Measurements from ENCODE around the gene RUNX1. TPM values are rescaled to one million over a fixed set of nuclear protein-coding genes. Genes with fewer than 3 reads are reported as not detected.

Gene RUNX1
- polyA plus RNA-seq, 1 of the 3 experiments (the other 2 are of a cell fraction) = 17.1 TPM

GRCh38 chr21:34942911-34943310 lies 106.2 kb downstream of the RUNX1 start:
- Histone ChIP-seq H3F3A (replicated peaks; ENCODE audit: insufficient read depth) (peaks cover 7% of the 10 kb centered on the region), H3K4me1 (ENCODE audit: control insufficient read depth in 1 of 2, insufficient read depth in 2 of 2, low read depth in 1 of 2, low read length in 1 of 2) (peaks cover 0 to 14% of the 10 kb centered on the region in 2 experiments; a peak in 2 of 4 replicates), H3K36me3 (replicated peaks in 1 of 2; ENCODE audit: control insufficient read depth in 1 of 2, insufficient read depth in 2 of 2, low read length in 1 of 2) (no peaks in the 10 kb centered on the region), H3K27ac (ENCODE audit: low read depth in 2 of 2, low read length in 1 of 2) (no peak overlapping the region), H3K4me2 (no peak overlapping the region), H3K27me3 (ENCODE audit: insufficient read depth) (no peaks in the 10 kb centered on the region), H2AFZ (ENCODE audit: low read depth) (no peak overlapping the region), H4K20me1 (ENCODE audit: insufficient read depth) (no peaks in the 10 kb centered on the region), H3K9ac (no peak overlapping the region), H3K9me3 (no peaks in the 10 kb centered on the region), H3K4me3 (ENCODE audit: low read depth in 2 of 2, low read length in 1 of 2) (no peak overlapping the region), H3K79me2 (ENCODE audit: insufficient read depth) (no peaks in the 10 kb centered on the region), H3K9me2 (no peaks in the 10 kb centered on the region)
- TF ChIP-seq EZH2phosphoT487 (IDR thresholded peaks at IDR 0.05; ENCODE audit: borderline replicate concordance, low read depth) (no peak), MAX (IDR thresholded peaks at IDR 0.05; ENCODE audit: low read depth) (no peak), YY1 (IDR thresholded peaks at IDR 0.05; ENCODE audit: low read depth) (no peak), NFIC (IDR thresholded peaks at IDR 0.05; ENCODE audit: borderline replicate concordance) (no peak), CHD2 (IDR thresholded peaks at IDR 0.05; ENCODE audit: low read length, partially characterized antibody) (no peak)
- no peak for DNase-seq
- ChIA-PET POLR2A (no interaction called here), CTCF (interaction anchor here (0.6 to 2.0 kb wide), 3 partner anchors 10 to 198 kb away, joined by 3 to 6 read pairs (median 3); no protein-coding TSS in a partner anchor)
- WGBS (ENCODE audit: low lambda C conversion rate) = 85% methylated on average over 7 of the region's 7 CpGs

DNA sequence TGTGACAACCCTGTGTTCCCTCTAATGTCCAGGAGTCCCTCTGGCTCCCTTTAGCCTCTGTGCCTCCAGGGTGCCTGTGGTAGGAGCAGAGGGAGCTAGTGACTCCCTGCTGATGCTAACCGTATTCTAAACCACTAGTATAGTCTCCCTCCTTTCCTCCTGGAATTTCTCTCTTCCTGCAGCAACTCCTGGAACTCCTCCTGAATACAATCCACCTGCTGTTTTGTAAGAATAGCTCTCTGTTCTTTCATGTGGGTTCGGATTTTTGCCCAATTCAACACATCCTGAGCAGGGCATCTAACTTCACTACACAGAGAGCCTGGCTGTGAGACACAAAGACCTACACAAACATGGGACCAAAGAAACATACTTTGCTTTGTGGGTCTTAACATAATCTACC lies 107.9 kb downstream of the RUNX1 start:
- H3K27me3 ChIP-seq (ENCODE audit: insufficient read depth) = no peaks in the 10 kb centered on the region
- POLR2A ChIA-PET = no interaction called here
- WGBS (ENCODE audit: low lambda C conversion rate) = 69% methylated on average over 2 of the region's 2 CpGs
- no peaks in the 10 kb centered on the region for H3K79me2 ChIP-seq (ENCODE audit: insufficient read depth)
- no peak for DNase-seq
- no peaks in the 10 kb centered on the region for H3K36me3 ChIP-seq (replicated peaks in 1 of 2; ENCODE audit: control insufficient read depth in 1 of 2, insufficient read depth in 2 of 2, low read length in 1 of 2)
- H3K4me2 ChIP-seq = no peak overlapping the region
- no peak overlapping the region for H3K4me3 ChIP-seq (ENCODE audit: low read depth in 2 of 2, low read length in 1 of 2)
- peaks cover 11% of the 10 kb centered on the region for H3F3A ChIP-seq (replicated peaks; ENCODE audit: insufficient read depth)
- TF ChIP-seq SMC3 (IDR thresholded peaks at IDR 0.05; ENCODE audit: low read depth, low read length) (no peak), FOXJ3 (CRISPR knock-in tag; IDR thresholded peaks at IDR 0.05) (no peak), FOXM1 (IDR thresholded peaks at IDR 0.05; ENCODE audit: low read depth) (no peak), RFX5 (IDR thresholded peaks at IDR 0.05; ENCODE audit: low read length) (no peak)
- peaks cover 3 to 20% of the 10 kb centered on the region in 2 experiments; a peak in 3 of 4 replicates for H3K4me1 ChIP-seq (ENCODE audit: control insufficient read depth in 1 of 2, insufficient read depth in 2 of 2, low read depth in 1 of 2, low read length in 1 of 2)
- H3K27ac ChIP-seq (ENCODE audit: low read depth in 2 of 2, low read length in 1 of 2) = no peak overlapping the region
- H3K9ac ChIP-seq = no peak overlapping the region
- CTCF ChIA-PET = interaction anchor here (1.2 to 2.0 kb wide), 2 partner anchors 12 to 13 kb away, joined by 3 to 6 read pairs; no protein-coding TSS in a partner anchor
- no peak overlapping the region for H2AFZ ChIP-seq (ENCODE audit: low read depth)
- H3K9me3 ChIP-seq = no peaks in the 10 kb centered on the region
- no peaks in the 10 kb centered on the region for H4K20me1 ChIP-seq (ENCODE audit: insufficient read depth)
- H3K9me2 ChIP-seq = no peaks in the 10 kb centered on the region

- Histone ChIP-seq H3K79me2 (ENCODE audit: insufficient read depth) (no peaks in the 10 kb centered on the region), H3F3A (replicated peaks; ENCODE audit: insufficient read depth) (peaks cover 15% of the 10 kb centered on the region), H3K36me3 (replicated peaks in 1 of 2; ENCODE audit: control insufficient read depth in 1 of 2, insufficient read depth in 2 of 2, low read length in 1 of 2) (no peaks in the 10 kb centered on the region), H2AFZ (ENCODE audit: low read depth) (no peak overlapping the region), H3K4me1 (ENCODE audit: control insufficient read depth in 1 of 2, insufficient read depth in 2 of 2, low read depth in 1 of 2, low read length in 1 of 2) (peaks cover 3 to 20% of the 10 kb centered on the region in 2 experiments; a peak in 3 of 4 replicates), H3K9ac (no peak overlapping the region), H3K9me2 (no peaks in the 10 kb centered on the region), H3K27ac (ENCODE audit: low read depth in 2 of 2, low read length in 1 of 2) (peak overlapping the region in 1 of 2 experiments; percentile 63; a peak in 1 of 4 replicates), H3K4me2 (no peak overlapping the region), H3K4me3 (ENCODE audit: low read depth in 2 of 2, low read length in 1 of 2) (no peak overlapping the region), H3K9me3 (no peaks in the 10 kb centered on the region), H3K27me3 (ENCODE audit: insufficient read depth) (no peaks in the 10 kb centered on the region), H4K20me1 (ENCODE audit: insufficient read depth) (no peaks in the 10 kb centered on the region)
- TF ChIP-seq GABPA (IDR thresholded peaks at IDR 0.05; ENCODE audit: low read depth) (no peak), JUND (IDR thresholded peaks at IDR 0.05) (no peak), RAD21 (IDR thresholded peaks at IDR 0.05; ENCODE audit: low read length) (no peak), TCF12 (IDR thresholded peaks at IDR 0.05) (no peak), TAF1 (IDR thresholded peaks at IDR 0.05; ENCODE audit: borderline replicate concordance, low read depth, low read length) (no peak), SIN3A (IDR thresholded peaks at IDR 0.05; ENCODE audit: borderline replicate concordance, low read depth, low read length) (no peak), NRF1 (IDR thresholded peaks at IDR 0.05; ENCODE audit: low read depth, low read length) (no peak), YY1 (IDR thresholded peaks at IDR 0.05; ENCODE audit: low read depth) (no peak), USF2 (IDR thresholded peaks at IDR 0.05; ENCODE audit: borderline replicate concordance, low read depth, low read length) (no peak), FOXJ3 (CRISPR knock-in tag; IDR thresholded peaks at IDR 0.05) (no peak), TEAD4 (IDR thresholded peaks at IDR 0.05; ENCODE audit: borderline replicate concordance, insufficient read depth) (no peak)
- TF ChIP-seq, protein P1, sequence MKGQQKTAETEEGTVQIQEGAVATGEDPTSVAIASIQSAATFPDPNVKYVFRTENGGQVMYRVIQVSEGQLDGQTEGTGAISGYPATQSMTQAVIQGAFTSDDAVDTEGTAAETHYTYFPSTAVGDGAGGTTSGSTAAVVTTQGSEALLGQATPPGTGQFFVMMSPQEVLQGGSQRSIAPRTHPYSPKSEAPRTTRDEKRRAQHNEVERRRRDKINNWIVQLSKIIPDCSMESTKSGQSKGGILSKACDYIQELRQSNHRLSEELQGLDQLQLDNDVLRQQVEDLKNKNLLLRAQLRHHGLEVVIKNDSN (IDR thresholded peaks at IDR 0.05; ENCODE audit: borderline replicate concordance, low read depth) = no peak
- TF ChIP-seq, protein P2, sequence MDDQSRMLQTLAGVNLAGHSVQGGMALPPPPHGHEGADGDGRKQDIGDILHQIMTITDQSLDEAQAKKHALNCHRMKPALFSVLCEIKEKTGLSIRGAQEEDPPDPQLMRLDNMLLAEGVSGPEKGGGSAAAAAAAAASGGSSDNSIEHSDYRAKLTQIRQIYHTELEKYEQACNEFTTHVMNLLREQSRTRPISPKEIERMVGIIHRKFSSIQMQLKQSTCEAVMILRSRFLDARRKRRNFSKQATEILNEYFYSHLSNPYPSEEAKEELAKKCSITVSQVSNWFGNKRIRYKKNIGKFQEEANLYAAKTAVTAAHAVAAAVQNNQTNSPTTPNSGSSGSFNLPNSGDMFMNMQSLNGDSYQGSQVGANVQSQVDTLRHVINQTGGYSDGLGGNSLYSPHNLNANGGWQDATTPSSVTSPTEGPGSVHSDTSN (IDR thresholded peaks at IDR 0.05) = no peak
- ChIA-PET POLR2A (no interaction called here), CTCF (no interaction called here)
- DNase-seq = no peak
- WGBS (ENCODE audit: low lambda C conversion rate) = 87% methylated on average over 6 of the region's 6 CpGs
These were observed 109.3 kb downstream of the RUNX1 start for GRCh38 chr21:34939673-34940331.
